ENCODE data around the gene DNAJC2.

- TF ChIP-seq, protein P1, sequence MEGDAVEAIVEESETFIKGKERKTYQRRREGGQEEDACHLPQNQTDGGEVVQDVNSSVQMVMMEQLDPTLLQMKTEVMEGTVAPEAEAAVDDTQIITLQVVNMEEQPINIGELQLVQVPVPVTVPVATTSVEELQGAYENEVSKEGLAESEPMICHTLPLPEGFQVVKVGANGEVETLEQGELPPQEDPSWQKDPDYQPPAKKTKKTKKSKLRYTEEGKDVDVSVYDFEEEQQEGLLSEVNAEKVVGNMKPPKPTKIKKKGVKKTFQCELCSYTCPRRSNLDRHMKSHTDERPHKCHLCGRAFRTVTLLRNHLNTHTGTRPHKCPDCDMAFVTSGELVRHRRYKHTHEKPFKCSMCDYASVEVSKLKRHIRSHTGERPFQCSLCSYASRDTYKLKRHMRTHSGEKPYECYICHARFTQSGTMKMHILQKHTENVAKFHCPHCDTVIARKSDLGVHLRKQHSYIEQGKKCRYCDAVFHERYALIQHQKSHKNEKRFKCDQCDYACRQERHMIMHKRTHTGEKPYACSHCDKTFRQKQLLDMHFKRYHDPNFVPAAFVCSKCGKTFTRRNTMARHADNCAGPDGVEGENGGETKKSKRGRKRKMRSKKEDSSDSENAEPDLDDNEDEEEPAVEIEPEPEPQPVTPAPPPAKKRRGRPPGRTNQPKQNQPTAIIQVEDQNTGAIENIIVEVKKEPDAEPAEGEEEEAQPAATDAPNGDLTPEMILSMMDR (conservative IDR thresholded peaks at IDR 0.05; ENCODE audit: low read depth in 2 of 2): no peak
- no peak for TF ChIP-seq POLR2AphosphoS5 (IDR thresholded peaks at IDR 0.05; ENCODE audit: low read depth)
- no peak for TF ChIP-seq EZH2 (IDR thresholded peaks at IDR 0.05; ENCODE audit: low read depth, unreplicated experiment)
- no peak for TF ChIP-seq JUNB (IDR thresholded peaks at IDR 0.05; ENCODE audit: unreplicated experiment)
- no peak for TF ChIP-seq STAT1 (IDR thresholded peaks at IDR 0.05; ENCODE audit: unreplicated experiment)
- no peak for TF ChIP-seq CREB1 (CRISPR knock-in tag; IDR thresholded peaks at IDR 0.05; ENCODE audit: low read depth)
Measured at GRCh38 chr7:103387242-103387641, 42.7 kb upstream of the DNAJC2 start.
